Epidermal melanocyte (primary cell): ENCODE measurements around the gene NAA15.
"Not testable (repeated sequence)": the region's sequence is repeated elsewhere in the genome, so short reads cannot be mapped to it uniquely, and the experiment has no call there.

Experiments used
- DNase-seq: peaks from one replicate; pipeline ENCODE4 v3.0.0; 2011; ENCODE audit warnings: low spot score; ENCODE audit not compliant: insufficient read length

The NAA15 gene

GRCh38 chr4:139361301-139361700 lies 60.0 kb downstream of the NAA15 start:
- DNase-seq = no peak

GRCh38 chr4:139367421-139368090 lies 66.3 kb downstream of the NAA15 start:
- DNase-seq = no peak

GRCh38 chr4:139368998-139369397 lies 67.7 kb downstream of the NAA15 start:
- DNase-seq = no peak

GRCh38 chr4:139374251-139374650 lies 72.9 kb downstream of the NAA15 start:
- no peak for DNase-seq

GRCh38 chr4:139386421-139386820 lies 85.1 kb downstream of the NAA15 start:
- no peak for DNase-seq

- DNase-seq = no peak
Observed at GRCh38 chr4:139389102-139389501, 87.8 kb downstream of the NAA15 start.

- DNase-seq = no peak
Observed at GRCh38 chr4:139389991-139390390, 88.7 kb downstream of the NAA15 start.

GRCh38 chr4:139391731-139392130 lies 90.4 kb downstream of the NAA15 start:
- no peak for DNase-seq

GRCh38 chr4:139392797-139393196 lies 91.5 kb downstream of the NAA15 start:
- no peak for DNase-seq

- no peak for DNase-seq
Observed at GRCh38 chr4:139401368-139401767, 100.1 kb downstream of the NAA15 start.

- DNase-seq = no peak
Observed at GRCh38 chr4:139402436-139402835, 101.1 kb downstream of the NAA15 start.

GRCh38 chr4:139403462-139403861 lies 102.2 kb downstream of the NAA15 start:
- no peak for DNase-seq

- DNase-seq = no peak
Observed at GRCh38 chr4:139410312-139410711, 109.0 kb downstream of the NAA15 start.

- DNase-seq = not testable (repeated sequence)
Observed at GRCh38 chr4:139414671-139415210, 113.4 kb downstream of the NAA15 start.

- no peak for DNase-seq
Observed at GRCh38 chr4:139416073-139416673, 114.9 kb downstream of the NAA15 start.

GRCh38 chr4:139419388-139419914 lies 118.1 kb downstream of the NAA15 start:
- DNase-seq = no peak

GRCh38 chr4:139420652-139421051 lies 119.3 kb downstream of the NAA15 start:
- no peak for DNase-seq

GRCh38 chr4:139436122-139436521 lies 134.8 kb downstream of the NAA15 start:
- DNase-seq = no peak

- DNase-seq = no peak
Observed at GRCh38 chr4:139438141-139438540, 136.8 kb downstream of the NAA15 start.

- no peak for DNase-seq
Observed at GRCh38 chr4:139441029-139441428, 139.7 kb downstream of the NAA15 start.

- no peak for DNase-seq
Observed at GRCh38 chr4:139443661-139444060, 142.4 kb downstream of the NAA15 start.

GRCh38 chr4:139444881-139445280 lies 143.6 kb downstream of the NAA15 start:
- DNase-seq = not testable (repeated sequence)

- DNase-seq = not testable (repeated sequence)
Observed at GRCh38 chr4:139447078-139447477, 145.8 kb downstream of the NAA15 start.
